ENCODE data around the gene TMEM59L. TPM values are rescaled to one million over a fixed set of nuclear protein-coding genes. Genes with fewer than 3 reads are reported as not detected.

Gene TMEM59L
- total and polyA plus RNA-seq, 8 donors, result 1.6 to 41.9 (median 33.5) TPM

DNA sequence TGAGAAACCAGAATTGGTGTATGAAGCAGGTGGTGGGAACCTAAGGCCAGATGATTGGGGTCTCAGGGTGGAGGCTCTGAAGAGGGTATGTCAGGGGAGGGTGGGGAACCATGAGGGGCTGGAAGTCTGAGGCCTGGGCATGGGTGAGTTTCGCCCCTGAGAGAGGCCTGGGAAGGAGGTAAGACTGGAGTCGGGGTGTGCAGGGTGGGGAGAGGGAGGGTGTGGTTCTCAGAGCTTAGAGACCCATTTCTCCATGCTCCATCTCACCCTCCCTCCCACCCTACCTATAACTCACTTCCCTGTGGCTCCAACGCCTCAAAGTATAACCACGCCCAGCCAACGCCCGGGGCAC is 23.1 kb downstream of the TMEM59L start:
- no peak for TF ChIP-seq CTCF (IDR thresholded peaks at IDR 0.05)
- Histone ChIP-seq H3K27me3 (no peaks in the 10 kb centered on the region), H3K4me1 (peaks cover 3 to 18% of the 10 kb centered on the region in 2 donors), H3K27ac (no peak overlapping the region), H3K4me3 (peak overlapping the region in 1 of 2 donors; percentile 64), H3K36me3 (no peaks in the 10 kb centered on the region), H3K9me3 (no peaks in the 10 kb centered on the region)
- no peak for ATAC-seq
- intact Hi-C loops (cut with DNase I), result no loop called here
- no peak for DNase-seq

- no peak for TF ChIP-seq CTCF (IDR thresholded peaks at IDR 0.05)
- peak; percentile 95 for ATAC-seq
- DNase-seq, result peak; percentile 76 to 99 (median 96)
- intact Hi-C loops (cut with DNase I), result no loop called here
- peak overlapping the region; percentile 33 to 72 for H3K27ac ChIP-seq
- peaks cover 3 to 18% of the 10 kb centered on the region in 2 donors for H3K4me1 ChIP-seq
- no peaks in the 10 kb centered on the region for H3K36me3 ChIP-seq
- peak overlapping the region; percentile 64 to 80 for H3K4me3 ChIP-seq
- no peaks in the 10 kb centered on the region for H3K27me3 ChIP-seq
- no peaks in the 10 kb centered on the region for H3K9me3 ChIP-seq
Observed at GRCh38 chr19:18636183-18636968, 23.7 kb downstream of the TMEM59L start.

DNA sequence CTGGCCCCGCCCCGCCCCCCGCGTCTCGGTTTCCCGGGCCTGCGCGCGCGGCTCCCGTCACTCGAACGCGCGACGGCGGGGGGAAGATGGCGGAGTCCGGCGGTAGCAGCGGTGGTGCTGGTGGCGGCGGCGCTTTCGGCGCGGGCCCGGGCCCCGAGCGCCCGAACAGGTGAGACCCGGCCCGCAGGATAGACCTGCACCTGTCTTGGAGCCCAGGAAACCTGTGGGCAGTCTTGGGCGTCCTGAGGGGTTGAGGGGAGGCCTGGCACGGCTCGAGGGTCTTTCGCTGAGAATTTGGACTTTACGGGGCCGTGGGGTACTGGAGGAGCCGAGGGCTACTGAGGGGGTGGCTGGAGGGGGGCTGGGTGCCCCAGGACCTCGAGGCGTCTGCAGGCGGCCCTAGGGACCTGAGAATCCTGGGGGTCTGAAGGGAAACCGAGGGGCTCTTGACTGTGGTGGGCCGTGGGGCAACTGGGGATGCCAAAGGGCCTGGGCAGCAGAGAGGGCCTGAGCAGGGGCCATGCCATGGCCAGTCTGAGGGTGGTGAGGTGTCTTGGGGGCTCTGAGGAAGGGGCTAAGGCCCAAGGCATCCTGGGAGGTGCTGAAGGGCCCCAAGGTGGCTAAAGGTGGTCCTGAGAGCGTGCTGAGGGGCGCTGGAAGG is 24.4 kb downstream of the TMEM59L start, which contains the start of gene KLHL26:
Gene KLHL26, plus strand, starts transcription at position 60 of the 661 bp plus-strand sequence. Its CDS starts 27 bp downstream, at position 87.
- no peaks in the 10 kb centered on the region for H3K27me3 ChIP-seq
- peak within 1 kb of the TSS; percentile 64 to 80 for H3K4me3 ChIP-seq
- DNase-seq (no peak), ATAC-seq (no peak)
- H3K9me3 ChIP-seq, result no peaks in the 10 kb centered on the region
- TF ChIP-seq CTCF (IDR thresholded peaks at IDR 0.05), result no peak
- intact Hi-C loops (cut with DNase I), result no loop called here
- no peaks in the 10 kb centered on the region for H3K36me3 ChIP-seq
- H3K4me1 ChIP-seq, result peaks cover 3 to 18% of the 10 kb centered on the region in 2 donors
- peak within 1 kb of the TSS; percentile 53 to 72 for H3K27ac ChIP-seq

- peak; percentile 16 for ATAC-seq
- intact Hi-C loops (cut with DNase I), result no loop called here
Observed at GRCh38 chr19:18637673-18638630, 25.3 kb downstream of the TMEM59L start.

More at GRCh38 chr19:18637673-18638630, 25.3 kb downstream of the TMEM59L start:
- no peaks in the 10 kb centered on the region for H3K36me3 ChIP-seq
- TF ChIP-seq CTCF (IDR thresholded peaks at IDR 0.05), result no peak
- peak overlapping the region; percentile 64 to 80 for H3K4me3 ChIP-seq
- H3K27me3 ChIP-seq, result no peaks in the 10 kb centered on the region
- peak overlapping the region in 1 of 2 donors; percentile 72 for H3K27ac ChIP-seq
- H3K9me3 ChIP-seq, result no peaks in the 10 kb centered on the region
- peaks cover 3 to 18% of the 10 kb centered on the region in 2 donors for H3K4me1 ChIP-seq
- no peak for DNase-seq
